OCI-LY7 (cell line): ENCODE results near the gene PLCZ1. TPM values are rescaled to one million over a fixed set of nuclear protein-coding genes. Genes with fewer than 3 reads are reported as not detected.

Experiments used
- BruUV-seq: library from RNA; stranded (reverse); fragments of 400-500 nt; replicated peaks from 2 replicates; lab custom pipeline; 2021; lab: Mats Ljungman, UMichigan
- CTCF ChIA-PET: fragments of 300-600 bp; sonication (Branson Sonifier 250); formaldehyde crosslinking; loops from one replicate; lab custom pipeline; 2022; ENCODE audit warnings: antibody characterized with exemption; ENCODE audit not compliant: unreplicated experiment; lab: Charles Lee
- POLR2A ChIA-PET: fragments of 300-600 bp; sonication (Branson Sonifier 250); formaldehyde crosslinking; loops from one replicate; lab custom pipeline; 2022; ENCODE audit warnings: antibody characterized with exemption; lab: Charles Lee
- DNase-seq: peaks from one replicate; pipeline ENCODE4 v3.0.0-alpha.2; 2015; ENCODE audit warnings: low spot score
- H2AFZ ChIP-seq: fragments of 200-600 bp; sonication (generic), shearing (Covaris generic); 2 replicates; pipeline ENCODE4 v1.6.1; 2014; ENCODE audit warnings: mild to moderate bottlenecking, antibody characterized with exemption, low read length, moderate library complexity
- H3K27ac ChIP-seq: fragments of 200-600 bp; sonication (generic); 2 replicates; pipeline ENCODE4 v1.5.1; 2014; ENCODE audit warnings: mixed run types, low read depth, mild to moderate bottlenecking, moderate library complexity, low read length, inconsistent platforms; ENCODE audit not compliant: poor library complexity, severe bottlenecking
- H3K36me3 ChIP-seq: fragments of 200-600 bp; sonication (generic); 2 replicates; pipeline ENCODE4 v1.6.1; 2014; ENCODE audit warnings: mild to moderate bottlenecking, antibody characterized with exemption, low read length, moderate library complexity, mixed read lengths; ENCODE audit not compliant: insufficient read depth
- H3K4me1 ChIP-seq: fragments of 200-600 bp; sonication (generic); 2 replicates; pipeline ENCODE4 v1.5.1; 2014; ENCODE audit warnings: mild to moderate bottlenecking, low read length; ENCODE audit not compliant: insufficient read depth, poor library complexity, severe bottlenecking
- H3K4me2 ChIP-seq: fragments of 200-600 bp; sonication (generic); 2 replicates; pipeline ENCODE4 v1.6.1; 2014; ENCODE audit warnings: mild to moderate bottlenecking, low read length
- H3K4me3 ChIP-seq: fragments of 200-600 bp; sonication (generic); 2 replicates; pipeline ENCODE4 v1.5.1; 2014; ENCODE audit warnings: mild to moderate bottlenecking, low read depth, low read length; ENCODE audit not compliant: poor library complexity, severe bottlenecking
- H3K79me2 ChIP-seq: fragments of 200-600 bp; sonication (generic); 2 replicates; pipeline ENCODE4 v1.6.1; 2016; ENCODE audit warnings: low read depth, mild to moderate bottlenecking, low read length, moderate library complexity, mixed read lengths; ENCODE audit not compliant: insufficient read depth
- H3K9me2 ChIP-seq: fragments of 200-600 bp; sonication (generic); 2 replicates; pipeline ENCODE4 v1.6.1; 2016; ENCODE audit warnings: mild to moderate bottlenecking, low read length, mixed read lengths; ENCODE audit not compliant: insufficient read depth
- H3K9me3 ChIP-seq: fragments of 200-600 bp; sonication (generic); 2 replicates; pipeline ENCODE4 v1.6.1; 2014; ENCODE audit warnings: mild to moderate bottlenecking, mixed run types, low read length, mixed read lengths
- H4K20me1 ChIP-seq: fragments of 200-600 bp; sonication (generic); 2 replicates; pipeline ENCODE4 v1.6.1; 2014; ENCODE audit warnings: mild to moderate bottlenecking, antibody characterized with exemption, low read length, moderate library complexity, mixed read lengths; ENCODE audit not compliant: insufficient read depth
- EZH2phosphoT487 ChIP-seq: fragments of 200-600 bp; sonication (generic); IDR thresholded peaks from 2 replicates; pipeline ENCODE4 v1.6.1; 2018; ENCODE audit warnings: low read depth, borderline replicate concordance, mild to moderate bottlenecking, mixed run types, antibody characterized with exemption, low read length, moderate library complexity, mixed read lengths
- intact Hi-C: fragments of 100-400 bp; cut with micrococcal nuclease; formaldehyde crosslinking; loops from one replicate; pipeline ENCODE4 v1.10.0; 2022; ENCODE audit not compliant: unreplicated experiment
- total RNA-seq, 2 experiments: library from RNA; depleted of rRNA in 1 of 2; stranded (reverse); fragments of >200 nt in 1 of 2; shearing (Covaris generic) in 1 of 2; gene quantifications; 2 replicates each; pipeline ENCODE4 v1.2.3, GENCODE V29; 2014 to 2022
- TF ChIP-seq, protein P1 (sequence below): fragments of 200-600 bp; sonication (generic); conservative IDR thresholded peaks from 2 replicates; pipeline ENCODE4 v1.5.1; 2014; ENCODE audit warnings: mild to moderate bottlenecking, antibody characterized with exemption, low read length, moderate library complexity, mixed read lengths

Gene PLCZ1
- total RNA-seq, 2 experiments from 2014 or later: not detected

DNA sequence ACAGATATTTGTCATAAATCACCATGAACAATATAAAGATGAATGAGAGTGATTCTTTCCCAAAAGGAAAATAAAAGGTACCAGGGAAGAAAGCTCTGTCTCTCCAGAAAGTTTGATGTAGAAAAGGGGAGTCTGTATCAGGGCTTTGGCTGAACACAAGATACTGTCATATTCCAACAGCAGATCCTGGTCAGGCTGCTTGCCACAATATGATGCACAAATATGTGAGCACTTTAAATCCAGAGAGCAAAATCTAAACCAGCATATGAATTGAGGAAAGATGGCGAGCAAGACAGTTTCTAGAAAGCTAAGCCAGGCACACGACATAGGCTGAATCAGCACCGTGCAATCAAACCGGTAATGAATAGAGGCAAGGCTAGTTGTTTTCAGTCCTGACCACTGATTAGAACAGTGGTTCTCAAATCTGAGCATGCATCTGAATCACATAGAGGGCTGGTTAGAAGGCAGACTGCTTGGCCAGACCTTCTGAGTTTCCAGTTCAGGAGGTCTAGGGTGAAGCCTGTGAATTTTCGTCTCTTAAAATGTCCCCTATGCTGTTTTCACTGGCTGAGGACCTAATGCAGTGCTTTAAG lies 60.7 kb downstream of the PLCZ1 start:
- POLR2A ChIA-PET: no interaction called here
- H3K27ac ChIP-seq: no peak overlapping the region
- no peaks in the 10 kb centered on the region for H3K79me2 ChIP-seq
- intact Hi-C loops: no loop called here
- H3K9me3 ChIP-seq: no peaks in the 10 kb centered on the region
- no peak for DNase-seq
- H3K4me3 ChIP-seq: no peak overlapping the region
- no peaks in the 10 kb centered on the region for H4K20me1 ChIP-seq
- H2AFZ ChIP-seq: no peak overlapping the region
- BruUV-seq: no TSS peak
- no peaks in the 10 kb centered on the region for H3K9me2 ChIP-seq
- no peaks in the 10 kb centered on the region for H3K4me1 ChIP-seq
- TF ChIP-seq EZH2phosphoT487: no peak
- CTCF ChIA-PET: no interaction called here
- no peaks in the 10 kb centered on the region for H3K36me3 ChIP-seq
- no peak overlapping the region for H3K4me2 ChIP-seq

GRCh38 chr12:18676141-18676540 lies 61.7 kb downstream of the PLCZ1 start:
- intact Hi-C loops: no loop called here
- no peak for DNase-seq
- ChIA-PET POLR2A (no interaction called here), CTCF (interaction anchor here (0.6 kb wide), 1 partner anchor 237 kb away, joined by 3 read pairs; no protein-coding TSS in a partner anchor)
- no peaks in the 10 kb centered on the region for H3K4me1 ChIP-seq
- H3K4me3 ChIP-seq: no peak overlapping the region
- H2AFZ ChIP-seq: no peak overlapping the region
- no peaks in the 10 kb centered on the region for H3K9me3 ChIP-seq
- H3K9me2 ChIP-seq: no peaks in the 10 kb centered on the region
- BruUV-seq: no TSS peak
- no peak overlapping the region for H3K27ac ChIP-seq
- no peaks in the 10 kb centered on the region for H3K79me2 ChIP-seq
- TF ChIP-seq, protein P1, sequence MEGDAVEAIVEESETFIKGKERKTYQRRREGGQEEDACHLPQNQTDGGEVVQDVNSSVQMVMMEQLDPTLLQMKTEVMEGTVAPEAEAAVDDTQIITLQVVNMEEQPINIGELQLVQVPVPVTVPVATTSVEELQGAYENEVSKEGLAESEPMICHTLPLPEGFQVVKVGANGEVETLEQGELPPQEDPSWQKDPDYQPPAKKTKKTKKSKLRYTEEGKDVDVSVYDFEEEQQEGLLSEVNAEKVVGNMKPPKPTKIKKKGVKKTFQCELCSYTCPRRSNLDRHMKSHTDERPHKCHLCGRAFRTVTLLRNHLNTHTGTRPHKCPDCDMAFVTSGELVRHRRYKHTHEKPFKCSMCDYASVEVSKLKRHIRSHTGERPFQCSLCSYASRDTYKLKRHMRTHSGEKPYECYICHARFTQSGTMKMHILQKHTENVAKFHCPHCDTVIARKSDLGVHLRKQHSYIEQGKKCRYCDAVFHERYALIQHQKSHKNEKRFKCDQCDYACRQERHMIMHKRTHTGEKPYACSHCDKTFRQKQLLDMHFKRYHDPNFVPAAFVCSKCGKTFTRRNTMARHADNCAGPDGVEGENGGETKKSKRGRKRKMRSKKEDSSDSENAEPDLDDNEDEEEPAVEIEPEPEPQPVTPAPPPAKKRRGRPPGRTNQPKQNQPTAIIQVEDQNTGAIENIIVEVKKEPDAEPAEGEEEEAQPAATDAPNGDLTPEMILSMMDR: no peak
- TF ChIP-seq EZH2phosphoT487: no peak
- H4K20me1 ChIP-seq: no peaks in the 10 kb centered on the region
- H3K36me3 ChIP-seq: no peaks in the 10 kb centered on the region
- H3K4me2 ChIP-seq: no peak overlapping the region

- H3K4me2 ChIP-seq: no peak overlapping the region
- no peaks in the 10 kb centered on the region for H3K9me3 ChIP-seq
- intact Hi-C loops: no loop called here
- POLR2A ChIA-PET: no interaction called here
- TF ChIP-seq, protein P1: no peak
- TF ChIP-seq EZH2phosphoT487: no peak
- CTCF ChIA-PET: no interaction called here
- DNase-seq: no peak
- no peaks in the 10 kb centered on the region for H3K79me2 ChIP-seq
- no peak overlapping the region for H3K4me3 ChIP-seq
- H3K4me1 ChIP-seq: no peaks in the 10 kb centered on the region
- H3K9me2 ChIP-seq: no peaks in the 10 kb centered on the region
- H3K36me3 ChIP-seq: no peaks in the 10 kb centered on the region
- no peaks in the 10 kb centered on the region for H4K20me1 ChIP-seq
- no peak overlapping the region for H3K27ac ChIP-seq
- no TSS peak for BruUV-seq
- H2AFZ ChIP-seq: no peak overlapping the region
Measured at GRCh38 chr12:18658829-18659228, 79.0 kb downstream of the PLCZ1 start.
